Esophagus squamous epithelium (tissue), 5 donors: ENCODE data around the gene CREG1. TPM values are rescaled to one million over a fixed set of nuclear protein-coding genes. Genes with fewer than 3 reads are reported as not detected.

Experiments used
- DNase-seq: peaks from one replicate; lab custom pipeline; 2025; lab: John Stamatoyannopoulos, UW
- H3K27ac ChIP-seq, 4 donors: fragments of 200-600 bp; sonication (generic); one replicate each; pipeline ENCODE4 v1.5.1; 2016 to 2019; ENCODE audit warnings: mild to moderate bottlenecking in 1 of 4
- H3K27me3 ChIP-seq, 4 donors: fragments of 200-600 bp; sonication (generic); 1 replicate in 3 of 4; 2 replicates in 1 of 4; pipeline versions ENCODE4 v1.5.1 to v1.6.0; 2017 to 2021; ENCODE audit warnings: antibody characterized with exemption in 1 of 4
- H3K36me3 ChIP-seq, 3 donors: fragments of 200-600 bp; sonication (generic); one replicate each; pipeline ENCODE4 v1.5.1; 2016 to 2019
- H3K4me1 ChIP-seq, 3 donors: fragments of 200-600 bp; sonication (generic); one replicate each; pipeline ENCODE4 v1.5.1; 2017 to 2019
- H3K4me3 ChIP-seq, 4 donors: fragments of 200-600 bp; sonication (generic); 1 replicate in 3 of 4; 2 replicates in 1 of 4; pipeline ENCODE4 v1.5.1; 2016 to 2019; ENCODE audit warnings: mild to moderate bottlenecking in 2 of 4, moderate library complexity in 1 of 4
- H3K9me3 ChIP-seq, 3 donors: fragments of 200-600 bp; sonication (generic); one replicate each; pipeline ENCODE4 v1.5.1; 2016 to 2019
- CTCF ChIP-seq, 6 experiments: fragments of 450-650 bp in 4 of 6; fragments of 200-600 bp in 2 of 6; sonication (generic) in 2 of 6; IDR thresholded peaks; one replicate each; pipeline ENCODE4 v1.5.1; 2016 to 2019; ENCODE audit warnings: antibody characterized with exemption in 6 of 6, mild to moderate bottlenecking in 4 of 6, moderate library complexity in 4 of 6
- POLR2A ChIP-seq, 4 donors: fragments of 450-650 bp; IDR thresholded peaks; one replicate each; pipeline ENCODE4 v1.6.1; 2017; ENCODE audit warnings: antibody characterized with exemption in 4 of 4, mild to moderate bottlenecking in 4 of 4, moderate library complexity in 3 of 4
- WGBS, 2 donors: methylation state at CpG; one replicate each; pipeline ENCODE4 v1.1.5; 2018; 5-methylcytosine and 5-hydroxymethylcytosine counted together
- intact Hi-C: fragments of 100-400 bp; cut with DNase I; formaldehyde crosslinking; loops from one replicate; pipeline ENCODE4 v1.15.0; 2022
- total RNA-seq, 4 donors: library from RNA; depleted of rRNA; stranded (reverse); fragments of >200 nt; gene quantifications; one replicate each; pipeline ENCODE4 v1.1.0, GENCODE V29; 2016
- donor health status: DM: yes; HTN: yes; CAD: no.

Gene CREG1
- total RNA-seq, 4 donors from 2014 or later: 110 to 203 (median 175) TPM

GRCh38 chr1:167594822-167595221 is 41.3 kb upstream of the CREG1 start:
- H3K27ac ChIP-seq: no peak overlapping the region
- 31 to 61% methylated on average over 6 of the region's 6 CpGs for WGBS, 2 donors
- TF ChIP-seq CTCF (IDR thresholded peaks at IDR 0.05) (no peak), POLR2A (IDR thresholded peaks at IDR 0.05) (no peak)
- DNase-seq: no peak
- no peaks in the 10 kb centered on the region for H3K27me3 ChIP-seq
- peaks cover 0 to under 1% (median 0%) of the 10 kb centered on the region in 3 donors for H3K4me1 ChIP-seq
- H3K9me3 ChIP-seq: no peaks in the 10 kb centered on the region
- intact Hi-C loops: no loop called here
- H3K4me3 ChIP-seq: no peak overlapping the region
- H3K36me3 ChIP-seq: no peaks in the 10 kb centered on the region

GRCh38 chr1:167593860-167594259 is 40.3 kb upstream of the CREG1 start:
- H3K36me3 ChIP-seq: no peaks in the 10 kb centered on the region
- WGBS, 2 donors: 79 to 80% methylated on average over 5 of the region's 5 CpGs
- no peaks in the 10 kb centered on the region for H3K4me1 ChIP-seq
- no peaks in the 10 kb centered on the region for H3K27me3 ChIP-seq
- TF ChIP-seq POLR2A (IDR thresholded peaks at IDR 0.05) (no peak), CTCF (IDR thresholded peaks at IDR 0.05) (no peak)
- H3K9me3 ChIP-seq: no peaks in the 10 kb centered on the region
- H3K4me3 ChIP-seq: no peak overlapping the region
- intact Hi-C loops: no loop called here
- no peak overlapping the region for H3K27ac ChIP-seq
- DNase-seq: no peak

GRCh38 chr1:167592475-167592874 is 38.9 kb upstream of the CREG1 start:
- H3K27me3 ChIP-seq: no peaks in the 10 kb centered on the region
- H3K4me1 ChIP-seq: no peaks in the 10 kb centered on the region
- no peaks in the 10 kb centered on the region for H3K36me3 ChIP-seq
- no peaks in the 10 kb centered on the region for H3K9me3 ChIP-seq
- no peak for TF ChIP-seq CTCF (IDR thresholded peaks at IDR 0.05)
- no peak for TF ChIP-seq POLR2A (IDR thresholded peaks at IDR 0.05)
- H3K27ac ChIP-seq: no peak overlapping the region
- intact Hi-C loops: no loop called here
- no peak for DNase-seq
- H3K4me3 ChIP-seq: no peak overlapping the region

- Histone ChIP-seq H3K4me1 (no peaks in the 10 kb centered on the region), H3K27ac (no peak overlapping the region), H3K9me3 (no peaks in the 10 kb centered on the region), H3K4me3 (no peak overlapping the region), H3K36me3 (no peaks in the 10 kb centered on the region), H3K27me3 (no peaks in the 10 kb centered on the region)
- DNase-seq: no peak
- TF ChIP-seq POLR2A (IDR thresholded peaks at IDR 0.05) (no peak), CTCF (IDR thresholded peaks at IDR 0.05) (no peak)
- intact Hi-C loops: no loop called here
- WGBS, 2 donors: 59 to 85% methylated on average over 2 of the region's 2 CpGs
These were observed 34.8 kb upstream of the CREG1 start for GRCh38 chr1:167588361-167588760.

GRCh38 chr1:167587872-167588271 is 34.3 kb upstream of the CREG1 start:
- TF ChIP-seq CTCF (IDR thresholded peaks at IDR 0.05): no peak
- no peak for TF ChIP-seq POLR2A (IDR thresholded peaks at IDR 0.05)
- no peaks in the 10 kb centered on the region for H3K9me3 ChIP-seq
- DNase-seq: no peak
- no peak overlapping the region for H3K27ac ChIP-seq
- WGBS, 2 donors: 47 to 81% methylated on average over 1 of the region's 1 CpG
- no peak overlapping the region for H3K4me3 ChIP-seq
- no peaks in the 10 kb centered on the region for H3K4me1 ChIP-seq
- H3K36me3 ChIP-seq: no peaks in the 10 kb centered on the region
- no peaks in the 10 kb centered on the region for H3K27me3 ChIP-seq
- intact Hi-C loops: no loop called here
